SK-N-SH (cell line): Measurements from ENCODE around the gene KRTAP10-8. TPM values are rescaled to one million over a fixed set of nuclear protein-coding genes. Genes with fewer than 3 reads are reported as not detected.

Source experiments
- CTCF ChIA-PET: fragments of 300-600, 350-600 bp; formaldehyde crosslinking; extraction: SDS; loops from one replicate; lab custom pipeline; 2021; lab: Yijun Ruan, JAX
- POLR2A ChIA-PET: fragments of 350-600 bp; sonication (Branson Sonifier 250); formaldehyde crosslinking; extraction: SDS; loops from one replicate; lab custom pipeline; 2020; ENCODE audit warnings: antibody characterized with exemption, inconsistent platforms; lab: Yijun Ruan, JAX
- DNase-seq: peaks from one replicate; pipeline ENCODE4 v3.0.0; 2012
- H2AFZ ChIP-seq: fragments of 200-600 bp; sonication (generic); 2 replicates; pipeline ENCODE4 v1.8.1; 2016; ENCODE audit warnings: antibody characterized with exemption, mild to moderate bottlenecking, low read depth
- H3F3A ChIP-seq: fragments of 200-600 bp; sonication (generic); replicated peaks from 2 replicates; pipeline ENCODE3; 2016; ENCODE audit warnings: antibody characterized with exemption, mild to moderate bottlenecking; ENCODE audit not compliant: insufficient read depth
- H3K27ac ChIP-seq, 2 experiments: fragments of 200-500 bp in 1 of 2; fragments of 200-600 bp in 1 of 2; sonication (Bioruptor generic) in 1 of 2; sonication (generic), shearing (Covaris generic) in 1 of 2; 2 replicates each; pipeline versions ENCODE4 v1.5.1 to v1.6.1; 2014 to 2016; ENCODE audit warnings: low read depth in 2 of 2, inconsistent platforms in 1 of 2, low read length in 1 of 2, mild to moderate bottlenecking in 1 of 2, mixed read lengths in 1 of 2
- H3K27me3 ChIP-seq: fragments of 200-600 bp; sonication (generic), shearing (Covaris generic); 2 replicates; pipeline ENCODE4 v1.6.1; 2016; ENCODE audit warnings: mixed run types; ENCODE audit not compliant: insufficient read depth
- H3K36me3 ChIP-seq, 2 experiments: fragments of 200-500 bp in 1 of 2; fragments of 200-600 bp in 1 of 2; sonication (Bioruptor generic) in 1 of 2; sonication (generic) in 1 of 2; replicated peaks in 1 of 2; 2 replicates each; pipeline versions ENCODE3 to v1.5.1; 2014 to 2016; ENCODE audit warnings: low read length in 1 of 2, mild to moderate bottlenecking in 1 of 2; ENCODE audit not compliant: insufficient read depth in 2 of 2, control insufficient read depth in 1 of 2
- H3K4me1 ChIP-seq, 2 experiments: fragments of 200-500 bp in 1 of 2; fragments of 200-600 bp in 1 of 2; sonication (Bioruptor generic) in 1 of 2; sonication (generic), shearing (Covaris generic) in 1 of 2; 2 replicates each; pipeline versions ENCODE4 v1.5.1 to v1.6.1; 2014 to 2016; ENCODE audit warnings: low read depth in 1 of 2, low read length in 1 of 2, mixed run types in 1 of 2; ENCODE audit not compliant: insufficient read depth in 2 of 2, control insufficient read depth in 1 of 2
- H3K4me2 ChIP-seq: fragments of 200-600 bp; sonication (generic), shearing (Covaris generic); 2 replicates; pipeline ENCODE4 v1.6.1; 2017; ENCODE audit warnings: mixed run types
- H3K4me3 ChIP-seq, 2 experiments: fragments of 200-500 bp in 1 of 2; fragments of 200-600 bp in 1 of 2; sonication (Bioruptor generic) in 1 of 2; sonication (generic), shearing (Covaris generic) in 1 of 2; 2 replicates each; pipeline versions ENCODE4 v1.5.1 to v1.8.1; 2014 to 2016; ENCODE audit warnings: low read depth in 2 of 2, inconsistent platforms in 1 of 2, low read length in 1 of 2, mild to moderate bottlenecking in 1 of 2, mixed read lengths in 1 of 2, moderate library complexity in 1 of 2
- H3K79me2 ChIP-seq: fragments of 200-600 bp; sonication (generic); 2 replicates; pipeline ENCODE4 v1.8.1; 2017; ENCODE audit warnings: mild to moderate bottlenecking; ENCODE audit not compliant: insufficient read depth
- H3K9ac ChIP-seq: fragments of 200-600 bp; sonication (generic); 2 replicates; pipeline ENCODE4 v1.6.1; 2017; ENCODE audit warnings: mixed run types
- H3K9me2 ChIP-seq: fragments of 200-600 bp; sonication (generic); 2 replicates; pipeline ENCODE4 v1.6.1; 2017; ENCODE audit warnings: mixed run types
- H3K9me3 ChIP-seq: fragments of 200-600 bp; sonication (generic); 2 replicates; pipeline ENCODE4 v1.6.1; 2017; ENCODE audit warnings: mixed run types, mild to moderate bottlenecking, moderate library complexity
- H4K20me1 ChIP-seq: fragments of 200-600 bp; sonication (generic); 2 replicates; pipeline ENCODE4 v1.6.1; 2017; ENCODE audit warnings: mild to moderate bottlenecking, mixed run types; ENCODE audit not compliant: insufficient read depth
- FOSL2 ChIP-seq: IDR thresholded peaks from 2 replicates; pipeline ENCODE4 v1.4.0; 2012; ENCODE audit warnings: low read depth, mild to moderate bottlenecking, moderate library complexity, borderline replicate concordance
- FOXM1 ChIP-seq: IDR thresholded peaks from 2 replicates; pipeline ENCODE4 v1.4.0; 2012; ENCODE audit warnings: low read depth, mild to moderate bottlenecking
- GABPA ChIP-seq: IDR thresholded peaks from 2 replicates; pipeline ENCODE4 v1.4.0; 2012; ENCODE audit warnings: low read depth, mild to moderate bottlenecking
- GATA2 ChIP-seq: sonication (generic); formaldehyde crosslinking; IDR thresholded peaks from 2 replicates; pipeline ENCODE4 v1.5.0; 2020; ENCODE audit warnings: mild to moderate bottlenecking, missing genetic modification reagents
- JUND ChIP-seq: IDR thresholded peaks from 2 replicates; pipeline ENCODE4 v1.4.0; 2012
- MAX ChIP-seq: IDR thresholded peaks from 2 replicates; pipeline ENCODE4 v1.4.0; 2012; ENCODE audit warnings: low read depth
- MXI1 ChIP-seq: IDR thresholded peaks from 2 replicates; pipeline ENCODE4 v1.6.1; 2012; ENCODE audit warnings: mild to moderate bottlenecking, low read depth, low read length, improper control_type of control experiment
- NRF1 ChIP-seq: IDR thresholded peaks from 2 replicates; pipeline ENCODE4 v1.6.1; 2012; ENCODE audit warnings: low read depth, mild to moderate bottlenecking, low read length
- PBX3 ChIP-seq: IDR thresholded peaks from 2 replicates; pipeline ENCODE4; 2012
- RAD21 ChIP-seq: IDR thresholded peaks from 2 replicates; pipeline ENCODE4 v1.6.1; 2012; ENCODE audit warnings: mild to moderate bottlenecking, low read length
- RCOR1 ChIP-seq: fragments of 150-350 bp; IDR thresholded peaks from 2 replicates; pipeline ENCODE4 v1.6.1; 2017; ENCODE audit warnings: antibody characterized with exemption, low read length
- RFX5 ChIP-seq: IDR thresholded peaks from 2 replicates; pipeline ENCODE4 v1.6.1; 2012; ENCODE audit warnings: mild to moderate bottlenecking, improper control_type of control experiment, low read length
- TCF12 ChIP-seq: IDR thresholded peaks from 2 replicates; pipeline ENCODE4 v1.4.0; 2012
- WGBS: methylation state at CpG from one replicate; pipeline ENCODE4 v1.1.6; 2017; ENCODE audit warnings: low lambda C conversion rate; 5-methylcytosine and 5-hydroxymethylcytosine counted together
- polyA plus RNA-seq, 3 experiments: library from polyadenylated mRNA; depleted of rRNA; stranded (reverse); fragments of >200 nt; gene quantifications; 2 replicates each; pipeline ENCODE4 v1.2.3, GENCODE V29; 2012
- TF ChIP-seq, protein P1 (sequence below): IDR thresholded peaks from 2 replicates; pipeline ENCODE4 v1.4.0; 2012; ENCODE audit warnings: low read depth, borderline replicate concordance
- TF ChIP-seq, protein P2 (sequence below): IDR thresholded peaks from 2 replicates; pipeline ENCODE4 v1.6.1; 2012; ENCODE audit warnings: mild to moderate bottlenecking, low read depth, low read length, moderate library complexity

KRTAP10-8 gene, protein sequence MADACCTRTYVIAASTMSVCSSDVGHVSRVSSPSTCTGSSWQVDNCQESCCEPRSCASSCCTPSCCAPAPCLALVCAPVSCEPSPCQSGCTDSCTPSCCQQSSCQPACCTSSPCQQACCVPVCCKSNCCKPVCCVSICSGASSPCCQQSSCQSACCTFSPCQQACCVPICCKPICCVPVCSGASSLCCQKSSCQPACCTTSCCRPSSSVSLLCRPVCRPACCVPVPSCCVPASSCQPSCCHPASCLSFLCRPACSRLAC
- polyA plus RNA-seq (2012; rRNA removed), result not detected in 2 replicates
- polyA plus RNA-seq (2012; cell fraction: cytosol; rRNA removed), result not detected in 2 replicates
- polyA plus RNA-seq (2012; cell fraction: nucleus; rRNA removed), result not detected in 2 replicates

DNA sequence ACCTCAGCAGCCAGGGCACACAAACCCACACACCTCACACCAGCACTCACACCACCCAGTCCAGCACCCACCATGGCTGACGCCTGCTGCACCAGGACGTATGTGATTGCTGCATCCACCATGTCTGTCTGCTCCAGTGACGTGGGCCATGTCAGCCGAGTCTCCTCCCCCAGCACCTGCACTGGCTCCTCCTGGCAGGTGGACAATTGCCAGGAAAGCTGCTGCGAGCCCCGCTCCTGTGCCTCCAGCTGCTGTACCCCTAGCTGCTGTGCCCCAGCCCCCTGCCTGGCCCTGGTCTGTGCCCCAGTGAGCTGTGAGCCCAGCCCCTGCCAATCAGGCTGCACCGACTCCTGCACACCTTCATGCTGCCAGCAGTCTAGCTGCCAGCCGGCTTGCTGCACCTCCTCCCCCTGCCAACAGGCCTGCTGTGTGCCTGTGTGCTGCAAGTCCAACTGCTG, at the start of gene KRTAP10-8:
Gene KRTAP10-8 (plus strand): TSS at position 51 of the 458 bp plus-strand sequence. CDS start 22 bp downstream, at position 73.
- peaks cover 47% of the 10 kb centered on the region for H3K27me3 ChIP-seq
- H3F3A ChIP-seq, result no peaks in the 10 kb centered on the region
- 17% methylated on average over 1 of the region's 8 CpGs for WGBS
- CTCF ChIA-PET, result interaction anchor here (1.0 kb wide), 1 partner anchor 8 kb away, joined by 3 read pairs; no protein-coding TSS in a partner anchor
- H3K4me1 ChIP-seq, result no peaks in the 10 kb centered on the region
- no peak within 1 kb of the TSS for H3K9ac ChIP-seq
- no peak for DNase-seq
- no peaks in the 10 kb centered on the region for H3K9me2 ChIP-seq
- H4K20me1 ChIP-seq, result no peaks in the 10 kb centered on the region
- no peak within 1 kb of the TSS for H3K4me3 ChIP-seq
- no peak within 1 kb of the TSS for H3K4me2 ChIP-seq
- no peaks in the 10 kb centered on the region for H3K36me3 ChIP-seq
- H3K27ac ChIP-seq, result no peak within 1 kb of the TSS
- TF ChIP-seq, protein P1, sequence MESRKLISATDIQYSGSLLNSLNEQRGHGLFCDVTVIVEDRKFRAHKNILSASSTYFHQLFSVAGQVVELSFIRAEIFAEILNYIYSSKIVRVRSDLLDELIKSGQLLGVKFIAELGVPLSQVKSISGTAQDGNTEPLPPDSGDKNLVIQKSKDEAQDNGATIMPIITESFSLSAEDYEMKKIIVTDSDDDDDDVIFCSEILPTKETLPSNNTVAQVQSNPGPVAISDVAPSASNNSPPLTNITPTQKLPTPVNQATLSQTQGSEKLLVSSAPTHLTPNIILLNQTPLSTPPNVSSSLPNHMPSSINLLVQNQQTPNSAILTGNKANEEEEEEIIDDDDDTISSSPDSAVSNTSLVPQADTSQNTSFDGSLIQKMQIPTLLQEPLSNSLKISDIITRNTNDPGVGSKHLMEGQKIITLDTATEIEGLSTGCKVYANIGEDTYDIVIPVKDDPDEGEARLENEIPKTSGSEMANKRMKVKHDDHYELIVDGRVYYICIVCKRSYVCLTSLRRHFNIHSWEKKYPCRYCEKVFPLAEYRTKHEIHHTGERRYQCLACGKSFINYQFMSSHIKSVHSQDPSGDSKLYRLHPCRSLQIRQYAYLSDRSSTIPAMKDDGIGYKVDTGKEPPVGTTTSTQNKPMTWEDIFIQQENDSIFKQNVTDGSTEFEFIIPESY, result no peak
- TF ChIP-seq MXI1 (no peak), PBX3 (no peak), NRF1 (no peak), JUND (no peak), MAX (no peak), FOXM1 (no peak), FOSL2 (no peak), GATA2 (CRISPR knock-in tag) (no peak), RAD21 (no peak), TCF12 (no peak), RCOR1 (no peak), GABPA (no peak), RFX5 (no peak)
- TF ChIP-seq, protein P2, sequence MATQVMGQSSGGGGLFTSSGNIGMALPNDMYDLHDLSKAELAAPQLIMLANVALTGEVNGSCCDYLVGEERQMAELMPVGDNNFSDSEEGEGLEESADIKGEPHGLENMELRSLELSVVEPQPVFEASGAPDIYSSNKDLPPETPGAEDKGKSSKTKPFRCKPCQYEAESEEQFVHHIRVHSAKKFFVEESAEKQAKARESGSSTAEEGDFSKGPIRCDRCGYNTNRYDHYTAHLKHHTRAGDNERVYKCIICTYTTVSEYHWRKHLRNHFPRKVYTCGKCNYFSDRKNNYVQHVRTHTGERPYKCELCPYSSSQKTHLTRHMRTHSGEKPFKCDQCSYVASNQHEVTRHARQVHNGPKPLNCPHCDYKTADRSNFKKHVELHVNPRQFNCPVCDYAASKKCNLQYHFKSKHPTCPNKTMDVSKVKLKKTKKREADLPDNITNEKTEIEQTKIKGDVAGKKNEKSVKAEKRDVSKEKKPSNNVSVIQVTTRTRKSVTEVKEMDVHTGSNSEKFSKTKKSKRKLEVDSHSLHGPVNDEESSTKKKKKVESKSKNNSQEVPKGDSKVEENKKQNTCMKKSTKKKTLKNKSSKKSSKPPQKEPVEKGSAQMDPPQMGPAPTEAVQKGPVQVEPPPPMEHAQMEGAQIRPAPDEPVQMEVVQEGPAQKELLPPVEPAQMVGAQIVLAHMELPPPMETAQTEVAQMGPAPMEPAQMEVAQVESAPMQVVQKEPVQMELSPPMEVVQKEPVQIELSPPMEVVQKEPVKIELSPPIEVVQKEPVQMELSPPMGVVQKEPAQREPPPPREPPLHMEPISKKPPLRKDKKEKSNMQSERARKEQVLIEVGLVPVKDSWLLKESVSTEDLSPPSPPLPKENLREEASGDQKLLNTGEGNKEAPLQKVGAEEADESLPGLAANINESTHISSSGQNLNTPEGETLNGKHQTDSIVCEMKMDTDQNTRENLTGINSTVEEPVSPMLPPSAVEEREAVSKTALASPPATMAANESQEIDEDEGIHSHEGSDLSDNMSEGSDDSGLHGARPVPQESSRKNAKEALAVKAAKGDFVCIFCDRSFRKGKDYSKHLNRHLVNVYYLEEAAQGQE, result no peak
- no peaks in the 10 kb centered on the region for H3K79me2 ChIP-seq
- no peaks in the 10 kb centered on the region for H3K9me3 ChIP-seq
- H2AFZ ChIP-seq, result no peak within 1 kb of the TSS
- POLR2A ChIA-PET, result no interaction called here
